ENCODE data around the gene PFDN1.
"Not testable (repeated sequence)": the region's sequence is repeated elsewhere in the genome, so short reads cannot be mapped to it uniquely, and the experiment has no call there.

PFDN1 gene

DNA sequence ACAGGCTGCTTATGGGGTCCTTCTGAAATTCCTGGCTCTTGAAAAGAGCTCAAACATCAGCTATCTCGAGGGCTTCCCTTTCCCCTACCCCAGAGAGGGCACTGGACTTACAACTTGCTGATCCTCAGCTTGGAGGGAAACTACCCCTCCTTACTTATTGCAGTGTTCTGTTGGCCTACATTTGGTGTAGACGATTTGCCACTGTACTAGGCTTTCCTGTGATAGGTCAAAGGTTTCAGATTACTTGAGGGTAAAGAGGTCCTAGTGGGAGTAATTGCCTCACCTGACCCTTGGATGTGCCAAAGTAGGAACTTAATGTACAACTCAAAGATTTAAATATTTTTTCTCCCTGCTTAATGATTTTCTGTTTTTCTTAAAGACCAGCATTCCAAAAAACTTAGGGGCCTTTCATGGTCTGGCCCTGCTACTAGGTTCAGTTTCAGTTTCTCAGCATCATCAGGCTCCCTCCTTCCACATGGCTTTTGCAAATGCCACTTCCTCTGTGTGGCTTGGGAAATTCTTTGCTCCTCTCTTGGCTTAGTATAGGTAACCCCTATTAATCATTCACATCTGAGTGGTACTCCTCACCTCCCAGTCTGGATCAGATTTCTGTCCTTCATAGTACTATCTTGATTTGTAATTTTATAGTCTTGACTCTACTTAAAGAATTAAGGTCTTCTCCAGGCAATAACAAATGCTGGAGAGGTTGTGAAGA lies 95.5 kb downstream of the PFDN1 start:
- no peak for DNase-seq

DNA sequence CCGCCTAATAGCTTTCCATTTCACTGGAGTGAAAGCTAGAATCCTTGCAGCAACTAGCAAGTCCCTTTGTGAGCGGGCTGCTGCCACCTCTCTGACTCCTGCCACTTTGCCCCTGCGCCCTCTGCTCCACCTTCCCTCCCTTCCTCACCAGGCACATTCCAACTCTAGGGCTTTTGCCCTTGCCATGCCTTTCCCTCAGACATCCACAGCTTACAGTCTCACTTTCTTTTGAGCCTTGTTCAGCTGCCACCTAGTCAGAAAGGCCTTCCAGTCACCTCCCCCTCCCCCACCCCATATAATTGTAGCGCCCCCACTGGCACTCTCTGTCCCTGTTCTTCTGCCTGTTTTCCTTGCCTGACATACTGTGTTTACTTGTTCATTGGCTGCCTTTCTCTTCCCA lies 96.9 kb downstream of the PFDN1 start:
- DNase-seq, result no peak

DNA sequence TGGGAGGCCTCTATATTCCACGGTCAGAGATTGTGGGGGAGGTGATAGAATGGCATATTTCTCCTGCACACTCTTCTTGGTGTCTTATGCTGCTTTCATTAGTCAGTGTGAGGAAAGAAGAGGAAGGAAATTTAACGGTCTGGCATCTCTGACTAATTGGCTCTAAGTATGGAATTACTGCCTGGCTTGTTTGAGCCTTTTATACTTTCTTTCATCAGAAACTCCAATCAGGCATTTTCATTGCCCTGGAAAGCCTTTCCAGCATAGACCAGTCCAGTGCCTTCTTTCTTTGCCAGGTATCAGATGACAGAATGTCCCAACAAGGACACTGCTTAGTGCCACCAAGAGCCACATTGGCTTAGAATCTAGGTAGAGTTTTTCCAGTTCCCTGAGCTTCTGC lies 97.7 kb downstream of the PFDN1 start:
- no peak for DNase-seq

DNA sequence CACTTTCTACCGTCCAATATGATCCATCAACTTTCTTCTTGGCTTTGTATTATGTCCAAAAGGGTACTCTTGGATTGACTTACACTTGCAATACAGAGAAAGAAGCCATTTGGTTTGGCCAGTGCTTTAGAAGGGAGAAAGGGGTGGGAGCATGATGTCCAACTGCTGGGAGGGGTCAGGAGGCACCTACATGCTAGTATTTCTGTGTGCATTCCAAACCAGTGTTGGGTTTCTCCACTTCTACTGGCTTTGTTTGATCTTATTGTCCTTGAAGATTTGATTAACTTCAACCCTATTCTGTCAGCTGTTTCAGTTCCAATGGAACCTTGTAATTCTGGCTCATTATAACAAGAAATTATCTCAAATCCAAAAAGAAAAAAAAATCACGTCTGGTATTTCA lies 100.3 kb downstream of the PFDN1 start:
- no peak for DNase-seq

DNA sequence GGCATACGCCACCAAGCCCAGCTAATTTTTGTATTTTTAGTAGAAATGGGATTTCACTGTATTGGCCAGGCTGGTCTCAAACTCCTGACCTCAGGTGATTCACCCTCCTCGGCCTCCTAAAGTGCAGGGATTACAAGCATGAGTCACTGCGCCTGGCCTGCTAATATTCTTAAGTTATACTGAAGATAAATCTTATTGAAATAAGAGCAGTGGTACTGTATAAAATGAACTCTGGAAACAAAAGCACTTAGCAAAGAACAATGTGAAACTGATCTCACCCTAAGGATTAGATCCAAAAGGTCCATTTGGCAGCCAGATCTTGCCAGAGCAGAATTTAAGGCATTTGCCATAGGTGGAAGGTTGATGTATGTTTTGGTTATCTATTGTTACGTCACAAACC lies 100.8 kb downstream of the PFDN1 start:
- DNase-seq, result no peak

DNA sequence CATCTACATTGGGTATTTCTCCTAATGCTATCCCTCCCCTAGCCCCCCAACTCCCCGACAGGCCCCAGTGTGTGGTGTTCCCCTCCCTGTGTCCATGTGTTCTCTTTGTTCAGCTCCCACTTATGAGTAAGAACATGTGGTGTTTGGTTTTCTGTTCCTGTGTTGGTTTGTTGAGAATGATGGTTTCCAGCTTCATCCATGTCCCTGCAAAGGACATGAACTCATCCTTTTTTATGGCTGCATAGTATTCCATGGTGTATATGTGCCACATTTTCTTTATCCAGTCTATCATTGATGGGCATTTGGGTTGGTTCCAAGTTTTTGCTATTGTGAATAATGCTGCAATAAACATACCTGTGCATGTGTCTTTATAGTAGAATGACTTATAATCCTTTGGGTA lies 104.0 kb downstream of the PFDN1 start:
- DNase-seq, result not testable (repeated sequence)

DNA sequence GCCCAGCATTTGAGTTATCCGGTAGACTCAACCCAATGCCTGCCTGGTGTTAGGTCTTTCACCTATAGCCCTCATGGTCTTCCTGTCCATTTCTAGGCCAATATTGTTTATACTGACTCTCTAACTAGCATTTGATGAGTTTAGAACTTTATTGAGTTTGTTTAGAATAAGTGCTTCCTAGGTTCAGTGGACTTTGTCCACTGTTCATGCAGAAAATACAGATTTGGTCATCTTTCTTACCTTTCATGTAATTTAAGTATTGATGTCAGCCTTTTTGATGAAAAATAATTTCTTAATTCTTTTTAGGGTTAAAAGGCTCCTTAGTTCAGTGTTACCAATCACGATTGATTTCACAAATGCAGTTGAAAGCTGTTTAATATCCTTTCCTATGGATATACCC lies 105.9 kb downstream of the PFDN1 start:
- no peak for DNase-seq

DNA sequence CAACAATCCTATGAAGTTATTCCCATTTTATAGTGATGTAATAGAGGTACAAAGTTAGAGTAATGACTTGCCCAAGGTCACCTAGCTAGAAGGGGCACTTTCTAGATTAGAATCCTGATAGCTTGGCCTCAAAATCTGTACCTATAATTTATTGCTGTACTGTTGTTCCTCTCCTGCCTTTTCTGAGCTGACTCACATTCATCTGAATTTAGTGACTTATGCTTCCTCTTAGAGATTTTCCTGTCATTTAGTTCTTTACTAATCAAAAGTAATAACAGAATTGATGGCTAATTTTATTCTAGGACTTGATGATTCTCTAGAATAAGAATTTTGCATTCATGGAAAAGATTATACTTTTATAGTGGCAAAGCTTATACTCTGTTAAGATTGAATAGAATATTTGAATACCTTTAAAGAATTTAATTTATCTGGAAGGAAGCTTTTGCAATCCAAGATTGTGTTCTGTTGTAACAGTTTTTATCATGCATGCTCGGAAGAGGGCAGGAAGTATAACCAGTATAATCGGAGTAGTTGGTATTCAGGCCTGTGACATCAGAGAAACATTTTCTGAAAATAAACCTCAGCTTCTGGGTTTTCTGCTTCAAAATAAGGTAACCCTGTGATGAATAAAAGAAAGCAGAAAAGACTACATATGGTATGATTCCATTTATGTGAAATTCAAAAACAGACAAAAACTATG lies 106.6 kb downstream of the PFDN1 start:
- no peak for DNase-seq
